ENCODE results near the gene ITSN2. TPM values are rescaled to one million over a fixed set of nuclear protein-coding genes. Genes with fewer than 3 reads are reported as not detected.

ITSN2 gene
- total RNA-seq, 1 donor from 2014 or later = 47.9 TPM

DNA sequence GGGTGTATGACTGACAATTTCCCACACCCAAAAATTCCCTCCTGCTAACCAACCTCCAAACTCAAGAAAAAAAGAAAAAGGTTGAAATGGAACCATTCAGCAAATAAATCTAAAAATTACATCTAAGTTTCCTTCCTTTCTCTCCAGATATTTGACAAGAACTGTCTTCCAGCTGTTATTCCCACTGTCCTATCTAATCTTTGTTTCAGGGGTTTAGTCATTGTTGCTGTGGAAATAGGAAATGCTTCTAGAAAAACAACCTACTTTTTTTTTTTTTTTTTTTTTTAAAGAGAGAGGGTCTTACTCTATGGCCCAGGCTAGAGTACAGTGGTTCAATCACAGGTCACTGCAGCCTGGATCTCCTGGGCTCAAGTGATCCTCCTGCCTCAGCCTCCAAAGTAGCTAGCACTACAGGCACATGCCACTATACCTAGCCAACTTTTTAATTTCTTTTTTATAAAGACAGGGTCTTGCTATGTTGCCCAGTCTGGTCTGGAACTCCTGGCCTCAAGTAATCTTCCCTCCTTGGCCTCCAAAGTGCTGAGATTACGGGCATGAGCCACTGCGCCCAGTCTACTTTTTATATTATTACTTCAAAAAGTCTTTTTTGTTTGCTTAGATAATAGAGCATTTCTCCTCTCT lies 88.1 kb downstream of the ITSN2 start:
- peak; percentile 22 for DNase-seq (ENCODE audit: low read depth, low spot score)

GRCh38 chr2:24269265-24269664 lies 91.1 kb downstream of the ITSN2 start:
- DNase-seq (ENCODE audit: low read depth, low spot score) = peak; percentile 29

DNA sequence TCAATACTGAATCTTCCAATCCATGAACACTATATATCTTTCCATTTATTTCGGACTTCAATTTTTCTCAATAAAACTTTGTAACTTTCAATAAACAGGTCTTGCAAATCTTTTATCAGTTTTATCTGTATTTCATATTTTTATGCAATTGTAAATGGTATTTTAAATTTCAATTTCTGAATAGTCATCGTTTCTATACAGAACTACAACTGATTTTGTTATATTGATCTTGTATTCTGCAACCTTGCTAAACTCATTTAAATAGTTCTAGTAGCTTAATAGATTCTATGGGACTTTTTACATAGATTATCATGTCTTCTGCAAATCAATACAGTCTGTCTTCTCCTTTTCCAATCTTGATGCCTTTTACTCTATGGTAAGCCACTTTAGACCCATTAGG lies 95.1 kb downstream of the ITSN2 start:
- DNase-seq (ENCODE audit: low read depth, low spot score) = no peak

GRCh38 chr2:24262421-24262970 lies 97.8 kb downstream of the ITSN2 start:
- DNase-seq (ENCODE audit: low read depth, low spot score) = no peak

DNA sequence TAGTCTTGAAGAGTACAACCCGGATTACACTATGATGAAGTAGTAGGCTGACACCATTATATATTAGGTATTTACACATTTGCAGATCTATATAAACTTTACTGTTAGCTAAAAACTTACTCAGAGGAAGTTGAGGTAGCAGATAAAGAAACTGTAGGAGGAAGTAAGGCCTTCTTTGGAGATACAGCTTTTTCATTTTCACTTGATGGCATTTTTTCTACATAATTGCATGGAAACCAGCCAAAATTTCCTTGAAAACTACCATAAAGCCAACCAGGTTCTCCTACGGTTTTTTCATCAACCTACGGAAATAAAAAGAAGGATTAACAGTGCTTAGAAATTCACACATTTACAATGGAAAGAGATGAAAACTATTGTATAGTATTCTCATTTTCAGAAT lies 98.9 kb downstream of the ITSN2 start:
- peak; percentile 13 for DNase-seq (ENCODE audit: low read depth, low spot score)

DNA sequence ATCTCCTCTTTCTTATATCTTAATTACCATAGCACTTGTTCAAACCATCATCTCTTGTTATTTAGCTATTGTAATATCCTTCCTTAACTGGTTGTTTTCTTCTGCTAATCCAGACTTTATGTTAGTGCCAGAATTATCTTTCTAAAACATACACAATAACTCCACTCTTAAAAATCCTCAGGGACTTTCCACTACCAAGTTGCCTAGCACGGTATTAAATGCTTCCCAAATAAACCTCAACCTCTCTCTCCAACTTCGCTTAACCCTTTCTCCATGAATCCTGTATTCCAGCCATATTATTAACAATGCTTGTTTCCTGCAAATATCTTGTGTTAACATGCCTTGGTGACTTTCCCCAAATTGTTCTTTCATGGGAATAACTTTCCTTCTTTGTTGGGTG lies 101.0 kb downstream of the ITSN2 start:
- no peak for DNase-seq (ENCODE audit: low read depth, low spot score)

GRCh38 chr2:24258718-24259117 lies 101.6 kb downstream of the ITSN2 start:
- no peak for DNase-seq (ENCODE audit: low read depth, low spot score)

GRCh38 chr2:24253303-24253919 lies 106.9 kb downstream of the ITSN2 start:
- no peak for DNase-seq (ENCODE audit: low read depth, low spot score)

DNA sequence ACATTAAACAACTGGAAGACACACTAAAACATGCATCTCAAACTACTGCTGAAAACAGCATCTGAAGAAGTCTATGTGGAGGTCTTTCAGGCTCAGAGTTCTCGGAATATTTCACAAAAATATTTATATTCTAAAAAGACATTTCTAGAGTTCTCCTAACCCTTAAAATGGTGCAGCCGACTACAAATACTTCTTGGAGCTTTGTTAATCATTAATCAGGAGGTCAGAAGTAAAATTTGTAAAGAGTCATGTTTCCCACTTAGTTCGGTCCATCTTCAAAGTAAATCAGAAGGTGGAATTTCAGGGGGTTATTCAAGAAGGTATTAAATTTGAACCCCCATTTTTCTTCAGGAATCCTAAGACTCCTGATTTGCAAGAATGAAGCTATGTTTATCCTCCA lies 112.7 kb downstream of the ITSN2 start:
- no peak for DNase-seq (ENCODE audit: low read depth, low spot score)

DNA sequence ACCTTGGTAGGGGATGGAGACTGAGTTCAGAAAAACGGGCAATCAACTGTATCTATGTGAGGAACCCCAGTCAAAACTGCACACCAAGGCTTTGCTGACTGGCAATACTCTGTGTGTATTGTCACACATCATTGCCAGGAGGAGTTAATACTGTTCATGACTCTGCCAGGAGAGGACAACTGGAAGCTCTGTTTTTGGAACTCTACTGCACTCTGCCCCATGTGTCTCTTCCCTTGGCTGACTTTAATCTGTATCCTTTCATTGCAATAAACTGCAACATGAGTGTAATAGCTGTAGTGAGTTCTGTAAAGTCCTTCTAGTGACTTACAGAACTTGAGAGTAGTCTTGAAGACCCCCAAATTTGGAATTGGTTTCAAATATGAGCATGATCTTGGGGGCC lies 113.2 kb downstream of the ITSN2 start:
- DNase-seq (ENCODE audit: low read depth, low spot score) = no peak

- DNase-seq (ENCODE audit: low read depth, low spot score) = no peak
Measured at GRCh38 chr2:24245986-24246776, 114.2 kb downstream of the ITSN2 start.

- DNase-seq (ENCODE audit: low read depth, low spot score) = no peak
Measured at GRCh38 chr2:24241528-24241927, 118.8 kb downstream of the ITSN2 start.

DNA sequence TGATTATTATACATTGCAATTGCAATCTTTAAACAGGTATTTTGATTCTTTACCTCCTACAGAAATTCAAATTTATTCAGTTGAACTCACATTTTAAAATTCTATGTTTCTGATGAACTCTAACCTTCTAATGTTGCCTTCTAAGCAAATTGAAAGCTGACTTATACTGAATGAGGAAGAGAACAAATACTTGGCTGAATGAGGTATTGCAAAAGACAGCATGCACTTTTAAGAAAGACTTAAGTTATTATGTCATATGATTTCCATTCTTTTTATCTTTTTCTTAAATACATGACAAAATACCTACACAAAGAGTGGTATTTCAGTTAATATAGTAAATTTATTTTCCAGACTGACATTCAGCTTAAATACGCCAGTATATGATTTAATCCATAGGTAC lies 120.8 kb downstream of the ITSN2 start:
- no peak for DNase-seq (ENCODE audit: low read depth, low spot score)

DNA sequence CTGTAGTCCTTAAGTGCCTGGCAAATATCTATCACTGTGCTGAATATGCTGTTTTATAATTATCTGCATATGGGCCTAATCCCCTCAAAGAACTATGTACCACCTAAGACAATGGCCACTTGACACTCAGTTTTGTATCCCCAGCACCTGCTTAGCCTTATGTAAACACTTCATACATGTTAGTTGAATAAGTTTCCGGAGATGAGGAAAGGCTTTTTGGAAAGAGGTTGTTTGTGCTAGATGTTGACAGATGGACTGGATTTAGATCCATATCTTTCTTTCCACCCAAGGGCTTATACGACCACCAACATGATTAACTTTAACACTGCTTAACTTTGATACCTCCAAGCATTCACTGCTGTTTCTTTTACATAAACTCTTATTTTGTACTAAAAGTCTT lies 122.2 kb downstream of the ITSN2 start:
- no peak for DNase-seq (ENCODE audit: low read depth, low spot score)

GRCh38 chr2:24237313-24237712 lies 123.0 kb downstream of the ITSN2 start:
- no peak for DNase-seq (ENCODE audit: low read depth, low spot score)

DNA sequence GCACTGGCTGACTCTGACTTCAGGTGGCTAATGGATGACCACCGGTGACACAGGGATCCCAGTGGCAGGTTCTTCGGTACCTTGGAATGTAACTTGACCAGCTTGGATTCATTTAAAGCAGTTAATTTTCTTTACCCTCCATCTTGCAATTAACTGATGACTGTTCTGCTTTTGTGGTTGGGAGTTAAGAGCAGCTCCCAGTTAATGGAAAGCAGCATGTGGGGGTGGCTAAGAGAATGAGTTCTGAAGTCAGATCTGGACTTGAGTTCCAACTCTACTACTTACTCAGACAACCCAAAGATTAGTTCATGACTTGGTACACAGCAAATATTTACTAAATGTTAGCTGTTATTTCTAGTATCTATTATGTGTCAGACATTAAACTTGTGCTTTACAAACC lies 127.0 kb downstream of the ITSN2 start:
- DNase-seq (ENCODE audit: low read depth, low spot score) = no peak

GRCh38 chr2:24231461-24231881 lies 128.9 kb downstream of the ITSN2 start:
- no peak for DNase-seq (ENCODE audit: low read depth, low spot score)

GRCh38 chr2:24228470-24228869 lies 131.9 kb downstream of the ITSN2 start:
- DNase-seq (ENCODE audit: low read depth, low spot score) = peak; percentile 4

GRCh38 chr2:24225499-24226242 lies 134.7 kb downstream of the ITSN2 start:
- no peak for DNase-seq (ENCODE audit: low read depth, low spot score)

DNA sequence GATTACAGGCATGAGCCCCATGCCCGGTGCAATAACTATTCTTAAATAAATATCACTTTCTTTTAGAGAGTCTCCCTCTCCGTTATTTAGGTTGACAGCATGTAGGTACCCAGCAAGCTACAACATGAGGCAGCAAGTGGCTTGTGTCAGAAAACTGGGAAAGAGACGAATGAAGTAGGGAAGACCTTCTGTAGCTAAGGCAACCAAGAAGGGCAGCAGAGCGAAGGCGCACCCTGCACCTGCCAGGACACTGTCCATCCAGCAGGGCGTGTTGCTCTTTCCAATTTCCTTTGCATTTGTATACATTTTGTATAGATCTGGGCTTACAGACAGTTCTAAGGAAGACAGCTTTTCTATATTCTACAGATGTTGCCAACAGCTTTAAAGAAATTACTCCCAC lies 137.4 kb downstream of the ITSN2 start:
- no peak for DNase-seq (ENCODE audit: low read depth, low spot score)

DNA sequence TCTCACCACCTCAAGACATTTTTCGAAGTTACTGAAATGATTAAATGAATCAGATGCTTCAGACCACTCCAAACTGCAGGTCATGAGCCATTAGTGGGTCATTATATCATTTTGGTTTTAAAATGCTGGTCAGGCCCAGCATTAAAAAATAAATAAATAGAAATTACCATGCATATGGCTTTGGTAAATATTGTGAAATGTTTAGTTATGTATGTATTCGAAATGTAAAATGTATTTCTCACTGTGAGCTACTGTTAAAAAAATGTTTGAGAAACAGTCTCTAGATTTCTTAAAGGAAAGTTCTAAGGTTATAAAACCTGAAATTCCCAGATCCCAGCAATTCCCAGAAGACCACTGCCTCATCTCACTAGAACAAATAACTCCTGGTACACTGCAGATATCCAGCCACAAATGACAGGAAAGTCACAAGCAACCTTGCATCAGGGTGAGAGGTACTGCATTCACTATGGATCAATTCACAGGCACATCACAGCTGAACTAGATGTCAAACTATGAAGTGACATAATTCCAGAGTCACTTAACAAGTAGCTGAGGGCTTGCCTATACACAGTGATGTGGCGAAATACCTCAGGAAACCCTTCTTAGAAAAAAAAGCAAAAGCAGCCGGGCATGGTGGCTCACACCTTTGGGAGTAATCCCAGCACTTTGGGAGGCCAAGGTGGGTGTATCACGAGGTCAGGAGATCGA lies 138.8 kb downstream of the ITSN2 start:
- DNase-seq (ENCODE audit: low read depth, low spot score) = no peak

All from pulmonary artery endothelial cell (primary cell).